ENCODE measurements around the gene RGS9BP. TPM values are rescaled to one million over a fixed set of nuclear protein-coding genes. Genes with fewer than 3 reads are reported as not detected.
A peak's percentile ranks its signal among the peaks of the same experiment; 100 is the strongest.
"Not testable (repeated sequence)": the region's sequence is repeated elsewhere in the genome, so short reads cannot be mapped to it uniquely, and the experiment has no call there.

RGS9BP gene
- total RNA-seq, 3 donors from 2014 or later: 0.32 to 0.44 (median 0.33) TPM

DNA sequence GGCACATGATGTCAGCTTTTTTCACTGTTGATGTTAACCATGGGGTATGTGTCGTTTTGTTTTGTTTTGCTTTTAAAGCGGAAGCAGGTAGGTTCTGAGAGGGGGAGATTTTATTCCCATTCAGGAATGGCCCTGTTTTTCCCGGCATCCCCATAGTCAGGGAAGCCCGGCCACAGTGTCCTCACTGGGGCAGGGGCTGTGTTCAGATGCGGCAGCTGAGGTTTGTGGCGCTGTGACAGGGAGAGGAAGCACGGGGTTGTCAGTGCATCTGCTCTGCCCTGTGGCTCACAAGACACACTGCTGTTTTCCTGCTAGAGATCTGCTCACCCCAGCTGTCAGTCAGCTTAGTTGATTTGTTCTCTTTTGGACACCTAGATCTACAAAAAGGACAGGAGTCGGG is 28.3 kb upstream of the RGS9BP start:
- Histone ChIP-seq H3K4me3 (no peak overlapping the region), H3K36me3 (peaks cover 16% of the 10 kb centered on the region), H3K9me3 (no peaks in the 10 kb centered on the region), H3K27me3 (no peaks in the 10 kb centered on the region), H3K4me1 (no peaks in the 10 kb centered on the region), H3K27ac (no peak overlapping the region)
- TF ChIP-seq, protein P1, sequence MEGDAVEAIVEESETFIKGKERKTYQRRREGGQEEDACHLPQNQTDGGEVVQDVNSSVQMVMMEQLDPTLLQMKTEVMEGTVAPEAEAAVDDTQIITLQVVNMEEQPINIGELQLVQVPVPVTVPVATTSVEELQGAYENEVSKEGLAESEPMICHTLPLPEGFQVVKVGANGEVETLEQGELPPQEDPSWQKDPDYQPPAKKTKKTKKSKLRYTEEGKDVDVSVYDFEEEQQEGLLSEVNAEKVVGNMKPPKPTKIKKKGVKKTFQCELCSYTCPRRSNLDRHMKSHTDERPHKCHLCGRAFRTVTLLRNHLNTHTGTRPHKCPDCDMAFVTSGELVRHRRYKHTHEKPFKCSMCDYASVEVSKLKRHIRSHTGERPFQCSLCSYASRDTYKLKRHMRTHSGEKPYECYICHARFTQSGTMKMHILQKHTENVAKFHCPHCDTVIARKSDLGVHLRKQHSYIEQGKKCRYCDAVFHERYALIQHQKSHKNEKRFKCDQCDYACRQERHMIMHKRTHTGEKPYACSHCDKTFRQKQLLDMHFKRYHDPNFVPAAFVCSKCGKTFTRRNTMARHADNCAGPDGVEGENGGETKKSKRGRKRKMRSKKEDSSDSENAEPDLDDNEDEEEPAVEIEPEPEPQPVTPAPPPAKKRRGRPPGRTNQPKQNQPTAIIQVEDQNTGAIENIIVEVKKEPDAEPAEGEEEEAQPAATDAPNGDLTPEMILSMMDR (IDR thresholded peaks at IDR 0.05): no peak
- TF ChIP-seq POLR2A (IDR thresholded peaks at IDR 0.05) (no peak), POLR2AphosphoS5 (IDR thresholded peaks at IDR 0.05) (no peak)
- DNase-seq (ENCODE audit: low spot score in 2 of 2): no peak
- intact Hi-C loops (cut with DNase I; ENCODE audit: low total_unique reads): no loop called here

DNA sequence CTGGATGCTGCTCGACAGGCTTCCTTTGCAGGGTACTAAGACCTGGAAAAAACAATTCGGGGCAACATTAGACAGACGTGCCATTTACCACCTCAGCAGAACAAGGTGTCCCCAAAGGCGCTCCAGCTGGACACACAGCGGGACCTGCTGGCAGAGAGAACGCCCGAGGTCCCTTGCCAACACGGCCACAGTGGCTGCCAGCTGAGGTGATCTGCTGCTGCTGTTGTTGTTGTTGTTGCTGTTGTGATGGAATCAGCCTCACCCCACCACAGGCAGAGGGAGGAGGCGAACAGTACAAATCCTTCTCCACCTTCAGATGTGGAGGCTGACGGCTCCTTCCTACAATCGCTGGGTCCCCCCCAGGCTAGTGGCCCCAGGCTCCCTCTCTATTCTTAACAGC is 25.9 kb upstream of the RGS9BP start:
- intact Hi-C loops (cut with DNase I; ENCODE audit: low total_unique reads): no loop called here
- no peak for DNase-seq (ENCODE audit: low spot score in 2 of 2)
- H3K27ac ChIP-seq: no peak overlapping the region
- H3K27me3 ChIP-seq: no peaks in the 10 kb centered on the region
- H3K9me3 ChIP-seq: no peaks in the 10 kb centered on the region
- no peaks in the 10 kb centered on the region for H3K36me3 ChIP-seq
- peaks cover 0 to 10% of the 10 kb centered on the region in 2 donors for H3K4me1 ChIP-seq
- TF ChIP-seq POLR2AphosphoS5 (IDR thresholded peaks at IDR 0.05) (no peak), POLR2A (IDR thresholded peaks at IDR 0.05) (no peak)
- TF ChIP-seq, protein P1 (IDR thresholded peaks at IDR 0.05): no peak
- H3K4me3 ChIP-seq: no peak overlapping the region

DNA sequence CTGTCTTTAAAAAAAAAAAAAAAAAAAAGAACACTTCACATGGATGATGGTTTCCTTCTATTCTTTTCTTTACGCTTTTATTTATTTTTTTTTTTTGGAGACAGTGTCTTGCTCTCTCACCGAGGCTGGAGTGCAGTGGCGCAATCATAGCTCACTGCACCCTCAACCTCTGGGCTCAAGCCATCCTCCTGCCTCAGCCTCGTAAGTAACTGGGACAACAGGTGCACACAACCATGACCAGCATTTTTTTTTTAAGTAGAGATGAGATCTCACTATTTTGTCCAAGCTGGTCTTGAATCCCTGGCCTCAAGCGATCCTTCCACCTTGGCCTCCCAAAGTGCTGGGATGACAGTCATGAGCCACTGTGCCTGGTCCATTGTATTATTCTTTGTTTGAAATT is 25.0 kb upstream of the RGS9BP start:
- H3K27ac ChIP-seq: no peak overlapping the region
- H3K36me3 ChIP-seq: no peaks in the 10 kb centered on the region
- H3K9me3 ChIP-seq: no peaks in the 10 kb centered on the region
- peaks cover 0 to 10% of the 10 kb centered on the region in 2 donors for H3K4me1 ChIP-seq
- TF ChIP-seq POLR2AphosphoS5 (IDR thresholded peaks at IDR 0.05) (no peak), POLR2A (IDR thresholded peaks at IDR 0.05) (no peak)
- TF ChIP-seq, protein P1 (IDR thresholded peaks at IDR 0.05): no peak
- DNase-seq (ENCODE audit: low spot score in 2 of 2): no peak
- intact Hi-C loops (cut with DNase I; ENCODE audit: low total_unique reads): no loop called here
- H3K4me3 ChIP-seq: no peak overlapping the region
- H3K27me3 ChIP-seq: no peaks in the 10 kb centered on the region

GRCh38 chr19:32651729-32652140 is 23.9 kb upstream of the RGS9BP start:
- TF ChIP-seq, protein P1 (IDR thresholded peaks at IDR 0.05): no peak
- TF ChIP-seq POLR2A (IDR thresholded peaks at IDR 0.05) (no peak), POLR2AphosphoS5 (IDR thresholded peaks at IDR 0.05) (no peak)
- DNase-seq (ENCODE audit: low spot score in 2 of 2): no peak

GRCh38 chr19:32652331-32652730 is 23.3 kb upstream of the RGS9BP start:
- H3K4me1 ChIP-seq; H3K36me3 ChIP-seq; intact Hi-C loops (cut with DNase I; ENCODE audit: low total_unique reads); DNase-seq (ENCODE audit: low spot score in 2 of 2); H3K27me3 ChIP-seq; H3K9me3 ChIP-seq; H3K4me3 ChIP-seq: not testable (repeated sequence)
- peak overlapping the region in 1 of 2 donors; percentile 52 for H3K27ac ChIP-seq

More at GRCh38 chr19:32651729-32652140, 23.9 kb upstream of the RGS9BP start:
- no peak overlapping the region for H3K4me3 ChIP-seq
- intact Hi-C loops (cut with DNase I; ENCODE audit: low total_unique reads): no loop called here
- no peaks in the 10 kb centered on the region for H3K9me3 ChIP-seq
- no peaks in the 10 kb centered on the region for H3K36me3 ChIP-seq
- peaks cover 0 to 10% of the 10 kb centered on the region in 2 donors for H3K4me1 ChIP-seq
- no peak overlapping the region for H3K27ac ChIP-seq
- H3K27me3 ChIP-seq: no peaks in the 10 kb centered on the region
